NT2/D1 (cell line): ENCODE results near the gene EDDM13.

ENCODE experiments used
- YY1 ChIP-seq: IDR thresholded peaks from 2 replicates; pipeline ENCODE4 v1.6.1; 2011; ENCODE audit not compliant: insufficient read length, insufficient read depth
- ZNF274 ChIP-seq: IDR thresholded peaks from 2 replicates; pipeline ENCODE4 v1.6.1; 2011; ENCODE audit warnings: mild to moderate bottlenecking, low read depth, low read length

- TF ChIP-seq YY1 (no peak), ZNF274 (no peak)
Measured at GRCh38 chr19:56310462-56310861, 37.9 kb downstream of the EDDM13 start.
